HG02610 (cell line): Measurements from ENCODE around the gene PGAP3.

Source experiments
- ATAC-seq: cut with Tn5 transposase; IDR thresholded peaks from one replicate; pipeline ENCODE4 v1.9.1; 2021; ENCODE audit warnings: mild to moderate bottlenecking, moderate library complexity; ENCODE audit not compliant: unreplicated experiment

Gene PGAP3

DNA sequence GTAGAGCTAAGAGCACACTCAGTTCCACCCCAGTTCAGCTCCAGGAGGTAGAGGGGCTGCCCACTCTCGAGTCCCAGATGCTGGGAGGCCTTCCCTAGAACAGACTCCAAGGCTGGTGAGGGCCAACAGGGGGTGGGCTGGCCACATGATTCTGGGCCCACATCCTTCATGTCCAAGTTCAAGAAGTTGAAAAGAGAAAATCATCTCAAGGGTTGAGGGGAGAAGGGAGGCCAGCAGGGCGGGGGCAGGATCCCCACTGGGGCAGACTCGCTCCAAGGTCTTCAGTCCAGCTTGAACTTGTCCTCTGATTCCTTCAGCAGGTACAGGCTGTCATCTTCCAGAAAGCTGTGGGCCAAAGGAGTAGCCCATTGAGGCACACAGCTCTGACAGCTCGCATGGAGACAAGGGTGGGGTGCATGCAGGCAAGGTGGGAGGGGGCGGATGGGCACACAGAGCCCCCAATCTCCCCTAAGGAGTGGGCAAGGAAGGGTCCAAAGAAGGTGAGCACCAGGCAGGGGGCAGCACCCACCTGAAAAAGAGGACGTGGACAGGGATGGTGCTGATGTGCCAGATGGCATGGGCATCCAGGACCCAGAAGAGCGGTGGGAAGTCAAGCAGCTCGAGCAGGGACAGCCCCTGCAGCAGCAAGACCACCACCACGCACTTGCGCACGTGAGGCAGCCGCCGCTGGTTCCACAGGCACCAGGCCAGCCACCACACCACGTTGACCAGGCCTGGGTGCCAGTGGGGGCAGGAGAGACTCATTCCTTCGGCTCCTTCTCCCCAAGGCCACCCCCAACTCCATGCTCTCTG, 15.1 kb downstream of the PGAP3 start:
- ATAC-seq: no peak

DNA sequence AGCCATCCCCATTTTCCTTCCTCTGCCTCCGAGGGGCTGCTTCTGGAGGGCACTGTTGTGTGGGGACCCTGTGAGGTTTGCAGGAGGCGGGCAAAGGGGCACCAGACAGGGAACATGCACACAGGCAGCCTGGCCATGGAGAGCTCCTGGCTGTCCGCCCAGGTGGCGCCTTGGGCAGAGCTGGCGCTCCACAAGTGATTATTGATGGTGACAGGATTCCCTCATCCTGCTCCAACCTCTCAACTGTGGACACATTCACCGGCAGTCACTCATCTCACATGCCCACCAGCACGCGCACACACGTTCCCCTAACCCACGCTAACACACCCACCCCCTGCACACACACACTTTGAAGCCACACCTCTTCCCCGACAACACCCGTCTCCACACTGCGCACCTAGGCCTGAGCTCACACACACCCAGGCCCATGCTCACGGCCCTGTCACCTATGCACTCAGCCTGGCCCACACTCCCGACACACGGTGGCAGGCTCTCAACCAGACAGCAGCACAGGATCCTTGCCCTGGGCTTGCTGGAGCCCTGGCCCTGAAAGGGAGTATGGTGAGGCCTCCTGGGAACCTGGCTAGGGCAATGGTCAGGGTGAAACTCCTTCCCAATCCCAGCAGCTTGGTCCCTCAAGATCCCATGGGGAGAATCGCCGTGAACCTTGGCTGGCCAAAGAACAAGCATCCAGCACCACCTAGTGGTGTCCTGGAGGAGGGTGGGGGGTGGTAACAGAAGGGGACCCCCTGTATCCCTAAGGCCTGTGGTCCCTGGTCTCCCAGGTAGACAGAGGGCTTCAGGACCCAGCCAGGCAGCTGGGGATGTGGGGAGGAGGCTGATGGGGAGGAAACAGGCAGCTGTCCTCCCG, 16.0 kb downstream of the PGAP3 start:
- no peak for ATAC-seq

DNA sequence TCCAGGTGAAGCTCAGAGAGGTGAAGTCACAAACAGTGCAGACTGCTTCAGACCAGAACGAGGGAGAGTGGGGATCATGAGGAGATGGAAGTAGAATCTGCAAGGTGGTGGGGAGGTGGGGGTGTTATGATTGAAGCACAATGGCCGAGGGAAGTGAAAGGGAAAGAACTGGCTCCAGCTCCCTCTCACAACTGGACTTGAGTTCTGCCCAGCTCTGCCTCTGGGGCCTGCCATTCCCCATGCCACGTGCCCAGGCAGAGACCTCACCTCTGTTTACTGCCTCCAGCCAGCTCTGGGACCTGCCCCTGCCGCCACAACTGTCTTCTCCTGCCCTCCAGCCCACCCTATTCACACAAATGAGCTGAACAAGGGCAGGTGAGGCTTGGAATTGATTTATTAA, 17.1 kb downstream of the PGAP3 start:
- ATAC-seq: no peak

DNA sequence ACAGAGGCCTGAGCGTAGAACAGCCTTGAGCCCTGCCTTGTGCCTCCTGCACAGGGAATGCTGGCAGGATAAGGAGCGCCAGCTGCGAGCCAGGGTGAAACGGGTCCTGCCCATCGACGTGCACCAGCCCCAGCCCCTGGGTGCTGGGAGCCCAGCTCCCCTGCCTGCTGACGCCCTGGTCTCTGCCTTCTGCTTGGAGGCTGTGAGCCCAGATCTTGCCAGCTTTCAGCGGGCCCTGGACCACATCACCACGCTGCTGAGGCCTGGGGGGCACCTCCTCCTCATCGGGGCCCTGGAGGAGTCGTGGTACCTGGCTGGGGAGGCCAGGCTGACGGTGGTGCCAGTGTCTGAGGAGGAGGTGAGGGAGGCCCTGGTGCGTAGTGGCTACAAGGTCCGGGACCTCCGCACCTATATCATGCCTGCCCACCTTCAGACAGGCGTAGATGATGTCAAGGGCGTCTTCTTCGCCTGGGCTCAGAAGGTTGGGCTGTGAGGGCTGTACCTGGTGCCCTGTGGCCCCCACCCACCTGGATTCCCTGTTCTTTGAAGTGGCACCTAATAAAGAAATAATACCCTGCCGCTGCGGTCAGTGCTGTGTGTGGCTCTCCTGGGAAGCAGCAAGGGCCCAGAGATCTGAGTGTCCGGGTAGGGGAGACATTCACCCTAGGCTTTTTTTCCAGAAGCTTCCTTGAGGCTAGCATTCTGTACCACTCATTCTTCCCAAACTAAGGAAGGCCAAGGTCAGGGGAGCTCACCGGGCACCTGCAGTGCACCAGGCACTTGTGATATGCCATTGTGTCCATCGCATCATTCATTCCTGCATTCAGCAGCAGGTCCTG, 17.7 kb downstream of the PGAP3 start:
- ATAC-seq: no peak

DNA sequence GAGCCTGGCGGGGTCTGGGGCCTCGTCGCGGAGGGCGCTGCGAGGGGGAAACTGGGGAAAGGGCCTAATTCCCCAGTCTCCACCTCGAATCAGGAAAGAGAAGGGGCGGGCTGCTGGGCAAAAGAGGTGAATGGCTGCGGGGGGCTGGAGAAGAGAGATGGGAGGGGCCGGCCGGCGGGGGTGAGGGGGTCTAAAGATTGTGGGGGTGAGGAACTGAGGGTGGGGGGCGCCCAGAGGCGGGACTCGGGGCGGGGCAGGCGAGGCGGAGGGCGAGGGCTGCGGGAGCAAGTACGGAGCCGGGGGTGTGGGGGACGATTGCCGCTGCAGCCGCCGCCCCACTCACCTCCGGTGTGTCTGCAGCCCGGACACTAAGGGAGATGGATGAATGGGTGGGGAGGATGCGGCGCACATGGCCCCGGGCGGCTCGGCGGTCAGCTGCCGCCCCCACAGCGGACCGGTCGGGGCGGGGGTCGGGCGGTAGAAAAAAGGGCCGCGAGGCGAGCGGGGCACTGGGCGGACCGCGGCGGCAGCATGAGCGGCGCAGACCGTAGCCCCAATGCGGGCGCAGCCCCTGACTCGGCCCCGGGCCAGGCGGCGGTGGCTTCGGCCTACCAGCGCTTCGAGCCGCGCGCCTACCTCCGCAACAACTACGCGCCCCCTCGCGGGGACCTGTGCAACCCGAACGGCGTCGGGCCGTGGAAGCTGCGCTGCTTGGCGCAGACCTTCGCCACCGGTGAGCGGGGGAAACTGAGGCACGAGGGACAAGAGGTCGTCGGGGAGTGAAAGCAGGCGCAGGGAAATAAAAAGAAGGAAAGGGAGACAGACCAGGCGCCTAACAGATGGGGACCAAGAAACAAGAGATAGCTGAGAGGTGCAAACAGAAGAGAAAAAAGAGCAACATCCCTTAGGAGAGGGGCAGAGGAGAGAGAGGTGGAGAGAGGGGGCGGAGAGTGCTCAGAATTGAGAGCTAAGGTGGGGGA, 19.6 kb downstream of the PGAP3 start, which contains the start of gene PNMT:
Gene PNMT, plus strand, starts transcription at position 509 of the 980 bp plus-strand sequence. Its CDS starts 23 bp downstream, at position 532.
- ATAC-seq: no peak

DNA sequence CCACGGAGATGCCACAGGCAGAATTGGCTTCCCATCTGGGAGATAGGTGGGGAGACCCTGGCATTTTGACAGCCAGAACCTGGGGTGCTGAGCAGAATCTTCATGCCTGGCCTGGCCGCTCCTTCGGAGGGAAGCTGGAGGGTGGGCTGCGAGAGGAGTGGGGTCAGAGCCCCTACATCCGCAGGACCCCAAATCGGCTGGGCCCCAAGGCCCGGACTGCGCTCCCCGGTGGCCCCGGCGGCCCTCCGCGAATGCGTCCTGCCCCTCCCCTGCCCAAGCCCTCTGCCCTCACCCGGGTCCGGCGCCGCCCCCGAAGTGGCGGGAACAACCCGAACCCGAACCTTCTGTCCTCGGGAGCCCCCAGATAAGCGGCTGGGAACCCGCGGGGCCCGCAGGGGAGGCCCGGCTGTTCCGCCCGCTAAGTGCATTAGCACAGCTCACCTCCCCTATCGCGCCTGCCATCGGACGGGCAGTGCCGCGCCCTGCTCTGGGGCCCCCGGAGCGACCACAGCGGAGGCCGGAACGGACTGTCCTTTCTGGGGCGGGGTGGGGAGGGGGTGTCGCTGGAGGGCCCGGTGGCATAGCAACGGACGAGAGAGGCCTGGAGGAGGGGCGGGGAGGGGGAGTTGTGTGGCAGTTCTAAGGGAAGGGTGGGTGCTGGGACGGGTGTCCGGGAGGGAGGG, 20.5 kb downstream of the PGAP3 start:
- ATAC-seq: no peak

DNA sequence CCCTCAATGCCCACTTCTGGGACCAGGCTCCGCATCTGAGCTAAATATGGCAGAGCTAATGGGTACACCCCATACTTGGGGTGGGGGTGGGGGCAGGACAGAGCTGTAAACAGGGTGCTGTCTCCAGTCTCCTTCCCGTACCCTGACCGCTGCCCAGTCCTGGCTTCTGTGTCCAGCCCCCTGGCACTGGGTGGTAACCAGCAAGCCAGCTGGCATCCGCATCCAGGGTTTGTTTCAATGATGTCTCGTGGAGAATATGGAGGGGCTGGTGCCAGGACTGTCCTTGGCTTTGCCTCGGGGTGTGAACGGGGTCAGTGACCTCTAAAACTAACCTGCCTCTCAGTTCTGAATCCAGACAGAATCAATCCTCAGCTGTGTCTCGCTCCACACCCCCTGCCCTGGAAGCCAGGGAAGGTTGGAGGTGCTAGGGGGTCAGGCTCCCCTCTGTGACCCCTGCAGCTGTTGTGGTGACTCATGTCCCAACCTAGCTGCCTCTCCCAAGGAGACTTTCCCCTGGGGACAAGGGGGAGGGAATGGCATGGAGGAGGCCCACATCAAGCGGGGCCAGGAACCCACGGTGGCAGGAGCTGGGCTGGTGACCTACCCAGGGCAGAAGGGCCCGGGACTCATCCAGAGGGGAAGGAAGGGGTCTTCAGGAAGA, 21.1 kb downstream of the PGAP3 start:
- no peak for ATAC-seq

DNA sequence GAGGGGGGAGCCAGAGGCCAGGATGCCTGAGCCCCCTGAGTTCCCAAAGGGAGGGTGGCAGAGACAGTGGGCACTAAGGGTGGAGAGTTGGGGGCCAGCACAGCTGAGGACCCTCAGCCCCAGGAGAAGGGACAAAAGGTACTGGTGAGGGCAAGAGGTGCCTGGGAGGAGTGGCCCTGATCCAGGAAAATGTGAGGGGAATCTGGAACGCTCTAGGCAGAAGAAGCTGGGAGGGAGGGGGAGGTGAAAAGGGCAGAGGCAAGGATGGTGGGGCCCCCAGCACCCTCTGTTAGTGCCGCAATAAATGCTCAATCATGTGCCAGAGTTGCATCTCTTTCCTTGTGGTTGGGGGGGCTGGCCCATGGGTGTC, 21.6 kb downstream of the PGAP3 start:
- no peak for ATAC-seq

DNA sequence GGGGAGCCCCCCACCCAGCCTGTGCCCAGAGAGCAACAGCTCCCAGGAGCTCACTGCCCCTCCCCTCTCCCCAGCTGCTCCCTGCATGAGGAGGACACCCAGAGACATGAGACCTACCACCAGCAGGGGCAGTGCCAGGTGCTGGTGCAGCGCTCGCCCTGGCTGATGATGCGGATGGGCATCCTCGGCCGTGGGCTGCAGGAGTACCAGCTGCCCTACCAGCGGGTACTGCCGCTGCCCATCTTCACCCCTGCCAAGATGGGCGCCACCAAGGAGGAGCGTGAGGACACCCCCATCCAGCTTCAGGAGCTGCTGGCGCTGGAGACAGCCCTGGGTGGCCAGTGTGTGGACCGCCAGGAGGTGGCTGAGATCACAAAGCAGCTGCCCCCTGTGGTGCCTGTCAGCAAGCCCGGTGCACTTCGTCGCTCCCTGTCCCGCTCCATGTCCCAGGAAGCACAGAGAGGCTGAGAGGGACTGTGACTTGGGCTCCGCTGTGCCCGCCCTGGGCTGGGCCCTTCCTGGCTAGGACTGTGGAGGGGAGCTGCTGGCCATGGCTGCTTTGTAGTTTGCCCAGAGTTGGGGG, 22.1 kb downstream of the PGAP3 start:
- ATAC-seq: no peak

DNA sequence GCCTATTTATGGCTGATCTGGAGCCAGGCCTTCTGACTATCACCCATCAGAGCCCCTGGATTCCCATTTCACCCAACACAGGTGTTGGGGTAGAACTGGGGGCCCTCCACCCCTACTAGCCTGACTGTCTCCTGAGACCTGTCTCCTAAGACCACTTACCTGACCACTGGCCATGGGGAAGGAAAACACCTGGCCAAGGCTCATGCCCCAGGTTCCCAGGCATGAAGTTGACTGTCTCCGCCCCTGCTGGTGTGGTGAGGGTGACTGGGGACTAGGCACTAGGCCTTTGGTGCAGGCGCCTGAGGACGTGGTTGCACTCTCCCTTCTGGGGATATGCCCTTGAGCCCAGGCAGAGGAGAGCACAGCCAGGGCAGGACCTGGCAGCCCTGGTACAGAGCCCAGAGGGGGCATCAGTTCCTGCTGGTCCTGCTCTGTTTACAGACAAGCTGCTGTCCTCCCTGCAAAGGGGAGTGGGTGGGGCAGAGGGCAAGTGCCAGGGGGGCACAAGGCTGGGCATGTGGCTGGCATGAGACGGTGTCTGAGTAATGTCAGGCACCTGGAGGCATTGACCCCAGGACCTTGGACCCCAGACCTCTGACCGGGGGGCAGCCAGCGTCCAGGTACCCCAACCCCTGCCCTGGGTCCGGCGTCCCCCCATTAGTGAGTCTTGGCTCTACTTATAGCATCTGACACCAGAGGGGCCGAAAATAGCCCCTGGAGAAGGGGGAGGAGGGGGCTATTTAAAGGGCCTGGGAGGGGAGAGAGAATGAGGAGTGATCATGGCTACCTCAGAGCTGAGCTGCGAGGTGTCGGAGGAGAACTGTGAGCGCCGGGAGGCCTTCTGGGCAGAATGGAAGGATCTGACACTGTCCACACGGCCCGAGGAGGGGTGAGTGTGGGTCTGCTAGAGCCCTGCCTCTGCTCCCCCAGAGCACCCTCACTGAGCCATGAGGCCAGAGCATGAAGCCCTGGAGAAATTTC, 23.0 kb downstream of the PGAP3 start, which contains the start of gene TCAP:
Gene TCAP, plus strand, starts transcription at position 769 of the 981 bp plus-strand sequence. Its CDS starts 11 bp downstream, at position 780.
- ATAC-seq: no peak

DNA sequence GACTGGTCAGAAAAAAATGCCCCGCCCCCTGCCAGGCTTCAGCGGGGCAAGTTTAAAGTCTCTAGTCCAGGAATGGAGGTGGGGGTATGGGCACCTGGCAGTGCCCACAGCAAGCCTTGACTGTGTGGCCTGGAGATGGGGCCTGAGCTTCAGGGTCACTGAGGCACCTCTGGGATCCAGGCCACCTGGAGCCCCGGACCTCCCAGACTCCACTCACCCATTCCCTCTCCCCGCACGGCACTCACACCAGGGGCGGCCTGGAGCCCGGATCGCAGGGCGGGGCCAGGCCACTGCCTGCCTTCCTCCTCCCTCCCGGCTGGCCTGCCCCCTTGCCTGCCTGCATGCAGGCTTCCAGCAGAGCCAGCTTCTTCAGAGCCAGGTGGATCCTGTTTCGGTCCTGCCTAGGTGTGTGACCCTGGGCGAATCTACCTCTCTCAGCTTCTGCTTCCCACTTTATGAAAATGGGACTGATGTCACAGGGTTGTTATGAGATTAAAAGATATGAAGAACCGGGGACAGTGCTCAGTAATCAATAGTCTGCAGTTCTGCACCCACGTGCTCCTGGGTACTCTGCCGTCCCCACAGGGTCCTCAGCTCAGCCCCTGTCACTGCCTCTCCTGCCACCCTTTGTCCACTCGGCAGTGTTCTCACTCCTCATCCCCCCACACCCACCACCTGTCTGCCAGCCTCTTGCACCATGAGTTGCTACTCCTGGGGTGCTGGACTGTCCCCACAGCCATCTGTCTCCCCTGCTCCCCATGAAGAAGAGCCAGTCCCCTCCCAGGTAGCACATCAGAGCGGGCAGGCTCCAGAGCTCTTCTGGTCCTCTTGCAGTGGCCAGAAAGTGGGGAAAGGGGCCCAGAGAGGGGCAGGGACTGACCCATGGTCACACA, 23.9 kb downstream of the PGAP3 start:
- ATAC-seq: no peak

DNA sequence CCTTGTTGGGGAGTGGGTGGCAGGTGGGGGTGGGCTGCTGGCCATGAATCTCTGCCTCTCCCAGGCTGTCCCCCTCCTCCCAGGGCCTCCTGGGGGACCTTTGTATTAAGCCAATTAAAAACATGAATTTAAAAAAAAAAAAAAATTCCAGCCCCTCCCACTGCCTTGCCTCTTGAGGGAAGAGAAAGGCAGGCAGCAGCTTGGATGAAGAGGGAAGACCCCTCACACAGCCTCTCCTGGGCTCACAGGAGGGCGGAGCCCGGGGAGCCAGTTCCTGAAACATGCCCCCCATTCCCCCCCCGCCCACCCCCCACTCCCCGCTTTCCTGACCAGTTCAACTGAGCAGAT, 24.5 kb downstream of the PGAP3 start:
- ATAC-seq: no peak

DNA sequence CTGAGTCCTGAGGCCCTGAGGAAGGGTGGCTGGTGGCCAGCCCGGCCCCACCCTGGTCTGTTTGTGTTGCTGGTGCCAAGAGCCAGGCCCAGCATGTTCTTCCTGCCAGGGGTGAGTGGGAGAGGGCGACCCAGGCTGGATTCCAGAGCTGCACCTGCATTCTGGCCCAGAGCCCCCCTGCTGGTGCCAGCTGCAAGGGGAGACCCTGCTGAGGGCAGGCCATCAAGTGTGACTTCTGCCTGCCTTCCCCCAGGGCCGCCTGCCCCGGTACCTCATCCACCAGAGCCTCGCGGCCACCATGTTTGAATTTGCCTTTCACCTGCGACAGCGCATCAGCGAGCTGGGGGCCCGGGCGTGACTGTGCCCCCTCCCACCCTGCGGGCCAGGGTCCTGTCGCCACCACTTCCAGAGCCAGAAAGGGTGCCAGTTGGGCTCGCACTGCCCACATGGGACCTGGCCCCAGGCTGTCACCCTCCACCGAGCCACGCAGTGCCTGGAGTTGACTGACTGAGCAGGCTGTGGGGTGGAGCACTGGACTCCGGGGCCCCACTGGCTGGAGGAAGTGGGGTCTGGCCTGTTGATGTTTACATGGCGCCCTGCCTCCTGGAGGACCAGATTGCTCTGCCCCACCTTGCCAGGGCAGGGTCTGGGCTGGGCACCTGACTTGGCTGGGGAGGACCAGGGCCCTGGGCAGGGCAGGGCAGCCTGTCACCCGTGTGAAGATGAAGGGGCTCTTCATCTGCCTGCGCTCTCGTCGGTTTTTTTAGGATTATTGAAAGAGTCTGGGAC, 25.1 kb downstream of the PGAP3 start:
- no peak for ATAC-seq

DNA sequence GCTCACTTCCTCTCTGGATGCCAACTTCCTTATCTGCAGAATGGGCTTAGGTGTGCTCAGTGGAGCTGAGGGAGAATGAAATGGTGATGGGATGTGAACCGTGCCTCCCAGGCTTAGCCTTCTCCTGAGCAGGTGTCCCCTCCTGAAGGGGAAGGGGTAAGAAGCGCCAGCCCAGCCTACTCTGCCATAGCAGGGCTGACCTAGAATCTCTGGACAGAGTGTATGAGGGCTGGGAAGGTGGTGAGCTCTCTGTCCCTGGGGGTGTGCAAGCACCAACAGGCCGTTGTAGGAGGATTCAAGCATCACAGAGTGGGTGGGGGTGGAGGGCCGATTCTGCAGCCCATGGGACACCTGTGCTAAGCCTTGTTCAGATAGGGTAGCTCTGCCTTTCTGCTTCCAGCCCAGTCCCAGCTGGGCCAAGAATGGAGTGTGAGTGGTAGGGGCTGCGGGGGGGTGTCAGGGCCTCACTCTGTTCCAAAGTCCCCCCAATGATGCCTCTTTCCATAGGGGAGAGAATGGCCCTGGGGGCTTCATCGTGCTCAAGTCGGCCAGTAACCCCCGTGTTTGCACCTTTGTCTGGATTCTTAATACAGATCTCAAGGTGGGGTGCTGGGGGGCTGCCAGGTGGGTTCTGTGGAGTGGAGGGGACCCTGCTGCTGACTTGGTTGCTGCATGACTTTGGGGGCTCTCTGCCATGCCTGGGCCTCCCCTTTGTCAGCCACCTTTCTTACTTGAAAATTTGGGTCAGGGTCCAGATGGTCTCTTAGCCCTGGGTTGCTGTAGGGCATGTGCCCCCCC, 25.9 kb downstream of the PGAP3 start:
- ATAC-seq: no peak
